CD4-positive, alpha-beta T cell treated with Interleukin-6 at 100 ng/mL for 8 hours (primary cell): ENCODE data around the gene PRKAR1A.
"Not testable (repeated sequence)": the region's sequence is repeated elsewhere in the genome, so short reads cannot be mapped to it uniquely, and the experiment has no call there.

ENCODE experiments used
- DNase-seq: peaks from one replicate; pipeline ENCODE4 v3.0.0-alpha.2; 2020; ENCODE audit warnings: mixed read lengths, low spot score

PRKAR1A gene

DNA sequence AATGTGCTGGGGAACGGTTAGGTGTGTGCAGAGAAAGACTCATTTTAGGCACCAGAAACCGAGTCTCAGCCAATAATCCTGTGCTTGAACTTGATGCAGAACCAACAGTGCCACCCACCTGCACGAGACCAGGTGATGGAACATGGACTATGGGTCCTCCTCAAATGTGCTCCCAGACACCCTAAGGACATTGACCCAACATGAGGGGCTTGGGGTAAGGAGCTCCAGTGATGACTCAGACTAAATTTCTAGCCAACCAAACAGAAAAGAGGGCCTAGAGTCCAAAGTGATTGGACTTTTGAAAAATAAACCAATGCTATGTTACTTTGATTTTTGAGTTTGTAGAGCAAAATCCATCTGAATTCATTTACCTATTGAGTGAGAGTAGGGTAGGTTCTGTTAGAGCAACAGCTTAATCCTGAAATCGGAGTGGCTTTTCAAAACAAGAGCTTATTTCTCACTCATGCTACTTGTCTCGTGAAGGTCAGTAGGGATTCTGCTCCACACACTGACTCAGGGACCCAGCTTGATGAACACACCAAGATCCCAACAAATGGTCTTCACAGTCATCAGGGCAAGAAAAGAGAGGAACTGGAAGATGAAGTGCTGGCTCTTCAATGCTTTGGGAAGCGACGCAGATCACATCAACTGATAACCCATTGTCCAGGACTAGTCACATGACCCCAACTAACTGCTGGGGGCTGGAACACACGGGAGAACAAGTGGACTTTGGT lies 67.1 kb downstream of the PRKAR1A start:
- no peak for DNase-seq

GRCh38 chr17:68580236-68580770 lies 68.1 kb downstream of the PRKAR1A start:
- DNase-seq: no peak

DNA sequence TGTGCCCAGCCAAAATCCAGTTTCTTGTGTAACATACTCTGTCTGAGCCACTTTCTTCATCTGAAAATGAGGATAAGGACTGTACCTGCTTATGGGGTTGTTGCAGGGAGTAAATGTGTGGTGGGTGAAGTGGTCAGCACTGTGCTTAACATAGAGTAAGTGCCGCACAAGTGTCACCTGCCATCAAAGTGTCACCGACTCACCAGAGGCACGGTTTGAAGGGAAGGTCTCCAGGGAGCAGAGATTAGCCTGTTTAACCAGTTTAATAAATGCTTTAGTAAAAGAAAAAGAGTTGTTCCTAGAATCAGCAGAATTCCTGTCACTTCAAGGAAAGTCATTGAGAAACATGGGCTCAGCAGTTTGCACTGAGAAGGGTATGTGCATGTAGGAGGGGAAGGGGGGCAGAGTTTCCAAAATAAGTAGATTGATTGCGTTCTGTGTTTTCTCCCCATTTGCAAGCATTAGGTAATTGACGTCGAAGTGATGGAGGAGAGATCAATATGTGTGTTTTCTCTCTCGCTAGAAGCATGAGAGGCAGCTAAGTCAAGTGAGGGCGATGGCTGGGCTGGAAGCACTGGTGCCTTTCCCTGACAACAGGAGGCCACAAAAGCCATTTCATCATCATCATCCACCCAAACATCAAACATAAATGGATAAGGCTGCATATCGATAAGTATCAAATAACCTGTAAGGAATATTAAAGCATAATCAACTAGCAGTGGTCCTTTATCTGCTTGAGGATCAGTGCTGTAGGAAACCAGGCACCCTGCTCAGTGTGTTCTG lies 69.8 kb downstream of the PRKAR1A start:
- no peak for DNase-seq

DNA sequence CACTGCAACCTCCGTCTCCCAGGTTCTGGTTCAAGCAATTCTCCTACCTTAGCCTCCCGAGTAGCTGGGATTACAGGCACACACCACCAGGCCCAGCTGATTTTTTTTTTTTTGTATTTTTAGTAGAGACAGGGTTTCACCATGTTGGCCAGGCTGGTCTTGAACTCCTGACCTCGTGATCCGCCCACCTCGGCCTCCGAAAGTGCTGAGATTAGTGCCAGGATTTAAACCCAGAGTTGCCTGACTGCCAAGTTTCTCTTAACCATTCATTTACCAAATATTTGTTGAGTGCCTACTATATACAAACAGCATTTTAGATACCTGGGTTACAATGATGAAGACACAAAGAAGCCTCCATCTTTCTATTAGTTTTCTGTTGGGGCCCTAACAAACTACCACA lies 70.6 kb downstream of the PRKAR1A start:
- DNase-seq: not testable (repeated sequence)

DNA sequence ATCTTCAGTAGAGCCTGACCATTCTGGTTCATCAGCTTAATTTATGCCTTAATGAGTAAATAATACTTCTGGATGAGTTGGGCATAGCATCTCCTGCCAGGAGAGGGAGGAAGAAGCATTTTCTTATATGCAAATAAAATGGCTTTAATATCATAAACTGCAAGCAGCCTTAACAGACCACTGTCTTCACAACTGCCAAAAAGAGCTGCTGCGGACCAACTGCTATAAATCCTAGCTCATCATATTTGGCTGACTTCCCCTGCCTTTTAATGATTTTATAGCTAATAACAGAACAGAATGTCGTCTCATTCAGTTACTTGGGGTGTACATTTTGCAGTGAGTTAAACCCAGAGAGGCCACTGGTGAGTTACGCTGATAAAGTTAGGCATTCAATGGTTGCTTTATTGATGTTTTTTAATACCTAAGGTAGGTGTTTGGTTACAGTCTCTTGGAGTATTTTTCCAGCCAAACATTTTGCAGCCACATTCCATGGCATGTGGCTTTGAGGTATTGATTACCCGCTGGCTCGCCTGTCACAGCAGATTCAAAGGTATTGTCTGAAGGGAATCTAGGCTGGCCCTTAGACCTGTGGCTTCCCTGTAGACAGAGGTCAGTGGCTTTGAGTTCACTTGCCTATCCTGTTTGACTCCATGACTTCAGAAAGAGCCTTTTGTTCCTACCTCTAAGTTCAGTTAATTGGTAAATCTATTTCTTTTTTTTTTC lies 72.5 kb downstream of the PRKAR1A start:
- no peak for DNase-seq

DNA sequence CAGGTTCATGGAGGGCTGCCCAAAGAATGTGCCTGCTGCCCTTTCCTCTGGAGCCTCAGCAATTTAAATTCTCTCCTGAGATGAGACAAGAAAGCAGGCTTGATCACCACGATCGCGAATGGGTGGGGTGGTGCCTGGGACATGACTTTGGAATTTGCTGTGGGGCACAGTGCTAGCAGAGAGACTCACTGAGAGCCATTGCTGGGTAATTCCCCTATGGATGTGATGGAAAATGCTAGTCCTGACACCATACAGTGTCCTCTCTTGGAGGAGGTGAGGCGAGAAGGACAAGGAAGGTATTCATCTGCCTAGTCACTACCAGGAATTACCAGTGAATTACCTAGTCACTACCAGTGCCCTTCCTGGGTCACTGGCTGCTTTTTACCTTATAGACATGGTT lies 73.4 kb downstream of the PRKAR1A start:
- DNase-seq: no peak

GRCh38 chr17:68587026-68587425 lies 74.8 kb downstream of the PRKAR1A start:
- DNase-seq: no peak

GRCh38 chr17:68587847-68588246 lies 75.6 kb downstream of the PRKAR1A start:
- no peak for DNase-seq

- no peak for DNase-seq
Observed at GRCh38 chr17:68588362-68588761, 76.1 kb downstream of the PRKAR1A start.

DNA sequence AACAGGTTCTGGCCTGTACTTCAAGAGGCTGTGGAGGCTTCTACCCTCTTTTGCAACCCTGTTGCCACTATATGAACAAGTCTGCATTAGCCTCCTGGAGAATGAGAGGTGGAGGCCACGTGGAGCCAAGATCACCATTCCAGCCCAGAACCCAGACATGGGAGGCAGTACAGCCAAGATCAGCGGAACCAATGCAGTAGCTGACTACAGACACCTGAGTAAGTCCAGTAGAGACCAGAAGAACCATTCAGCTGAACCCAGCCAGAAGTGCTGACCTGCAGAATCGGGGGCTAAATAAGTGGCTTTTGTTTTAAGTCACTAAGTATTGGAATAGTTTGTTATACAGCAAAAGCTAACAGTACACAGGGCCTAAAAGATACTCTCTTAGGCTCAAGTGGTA lies 76.9 kb downstream of the PRKAR1A start:
- DNase-seq: no peak

DNA sequence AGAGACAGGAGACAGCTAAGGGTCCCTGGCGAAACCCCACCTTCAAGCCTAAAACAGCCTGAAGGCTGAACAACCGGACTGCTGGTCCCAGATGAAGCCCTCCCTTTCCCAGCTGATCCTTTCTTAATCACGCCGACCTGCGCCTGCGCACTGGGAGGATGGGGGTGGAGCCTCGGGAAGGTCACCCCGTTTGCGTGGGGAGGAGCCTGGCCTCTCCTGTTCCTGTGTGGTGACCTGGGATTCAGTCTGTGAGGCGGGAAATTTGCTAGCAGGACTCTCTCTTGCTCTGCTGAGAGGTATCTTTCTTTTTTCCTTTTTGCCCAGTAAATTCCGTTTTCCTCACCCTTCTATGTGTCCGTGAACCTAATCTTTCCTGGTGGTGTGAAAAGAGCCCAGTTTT lies 79.4 kb downstream of the PRKAR1A start:
- no peak for DNase-seq

- no peak for DNase-seq
Observed at GRCh38 chr17:68592009-68592408, 79.8 kb downstream of the PRKAR1A start.

DNA sequence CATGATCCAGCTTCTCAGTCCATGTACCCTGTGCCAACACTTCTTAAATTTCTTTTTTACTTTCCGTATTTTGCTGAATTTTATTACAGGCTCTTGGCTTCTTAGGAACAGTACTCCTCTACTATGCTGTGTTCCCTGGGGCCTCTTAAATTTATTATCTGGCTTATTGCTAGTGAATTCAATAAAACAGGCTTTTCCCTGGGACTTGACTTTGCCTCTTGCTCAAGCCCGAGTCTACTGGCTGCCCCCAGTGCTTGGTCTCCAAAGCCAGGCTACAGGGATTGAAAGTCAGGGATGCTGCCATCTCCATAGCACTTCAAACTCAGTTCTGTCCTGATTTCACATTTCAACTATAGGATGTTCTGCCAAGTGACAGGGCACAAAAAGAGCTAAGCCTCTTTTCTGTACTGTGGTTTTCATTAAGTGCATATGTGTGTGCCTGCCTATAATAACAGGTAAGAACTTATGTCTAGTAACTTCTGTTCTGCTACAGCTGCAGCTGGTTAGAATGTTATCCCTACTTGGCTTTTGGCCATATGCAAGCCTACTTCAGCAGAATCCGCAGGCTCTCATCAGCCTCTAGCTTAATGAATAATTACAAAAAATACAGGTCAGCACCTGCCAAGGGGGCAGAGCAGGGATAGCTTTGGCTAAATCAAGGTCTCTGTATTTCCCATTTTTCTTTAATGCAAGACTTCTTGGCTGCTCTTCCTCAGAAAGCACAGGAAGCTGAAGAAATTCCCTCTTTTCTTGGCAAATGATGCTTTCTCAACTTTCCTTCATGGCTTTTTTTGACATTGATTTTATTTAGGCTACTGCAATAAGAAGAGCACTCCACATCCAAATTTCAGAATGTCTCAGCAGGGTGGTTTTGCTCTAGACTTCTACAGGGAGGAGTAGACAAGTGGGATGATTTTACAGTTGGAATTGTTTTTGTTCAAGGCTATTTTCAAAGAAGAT lies 80.7 kb downstream of the PRKAR1A start:
- DNase-seq: no peak

DNA sequence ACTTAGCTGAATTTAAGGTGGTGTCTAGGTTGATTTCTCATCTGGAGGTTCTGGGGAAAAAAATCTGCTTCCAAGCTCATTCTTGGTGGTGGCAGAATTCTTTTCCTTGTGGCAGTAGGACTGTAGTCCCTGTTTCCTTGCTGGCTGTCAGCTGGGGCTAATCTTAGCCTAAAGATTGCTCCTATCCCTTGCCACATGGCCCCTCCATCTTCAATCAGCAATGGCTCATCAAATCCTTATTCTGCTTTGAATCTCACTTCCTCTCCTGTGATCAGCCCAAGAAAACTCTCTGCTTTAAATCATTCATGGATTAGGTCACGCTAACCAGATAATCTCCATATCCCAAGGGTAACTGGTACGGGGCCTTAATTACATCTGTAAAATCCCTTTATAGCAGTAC lies 82.3 kb downstream of the PRKAR1A start:
- no peak for DNase-seq

DNA sequence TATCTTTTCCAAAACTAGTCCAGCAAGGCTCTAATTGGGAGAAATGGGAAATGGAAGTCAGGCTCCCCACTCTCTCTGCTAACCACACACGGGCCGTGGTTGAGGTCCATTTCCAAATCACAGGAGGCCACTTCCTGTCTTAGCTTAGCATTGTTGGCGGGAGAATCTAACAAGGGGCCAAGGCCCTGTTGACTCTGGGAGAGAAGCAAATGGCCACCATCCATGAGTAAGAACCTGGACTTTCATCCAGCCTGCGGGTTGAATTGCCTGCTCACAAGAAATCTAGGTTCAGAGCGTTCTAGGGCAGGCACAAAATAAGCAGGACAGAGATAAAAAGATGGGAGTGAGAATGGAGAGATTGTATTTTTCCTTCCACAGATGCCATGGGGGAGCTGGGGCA lies 83.3 kb downstream of the PRKAR1A start:
- DNase-seq: no peak

GRCh38 chr17:68595986-68596385 lies 83.8 kb downstream of the PRKAR1A start:
- no peak for DNase-seq

DNA sequence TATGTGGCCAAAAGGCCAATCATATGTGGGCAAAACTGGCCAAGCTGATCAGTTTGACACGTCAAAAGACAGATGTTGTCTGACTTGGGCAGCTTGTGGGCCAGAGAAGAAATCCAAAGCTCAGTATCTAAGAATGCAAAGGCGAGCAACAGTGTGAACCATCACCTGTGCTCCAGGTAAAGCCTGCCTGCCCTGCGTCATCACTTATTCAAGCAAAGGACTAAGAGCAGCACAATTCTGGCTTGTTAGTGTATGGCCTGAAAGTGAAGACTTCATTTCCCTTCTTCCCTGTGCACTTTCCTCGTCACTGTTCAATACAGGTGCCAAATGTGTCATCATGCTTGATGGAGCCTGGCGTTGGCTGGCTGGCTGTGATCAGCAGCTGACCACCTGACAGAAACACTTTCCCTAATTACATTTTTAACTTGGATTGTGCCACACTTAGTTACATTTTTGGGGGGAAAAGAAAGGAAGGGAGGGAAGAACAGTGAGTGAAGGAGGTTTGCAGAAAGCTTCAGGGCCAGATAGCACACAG lies 84.2 kb downstream of the PRKAR1A start:
- DNase-seq: no peak

DNA sequence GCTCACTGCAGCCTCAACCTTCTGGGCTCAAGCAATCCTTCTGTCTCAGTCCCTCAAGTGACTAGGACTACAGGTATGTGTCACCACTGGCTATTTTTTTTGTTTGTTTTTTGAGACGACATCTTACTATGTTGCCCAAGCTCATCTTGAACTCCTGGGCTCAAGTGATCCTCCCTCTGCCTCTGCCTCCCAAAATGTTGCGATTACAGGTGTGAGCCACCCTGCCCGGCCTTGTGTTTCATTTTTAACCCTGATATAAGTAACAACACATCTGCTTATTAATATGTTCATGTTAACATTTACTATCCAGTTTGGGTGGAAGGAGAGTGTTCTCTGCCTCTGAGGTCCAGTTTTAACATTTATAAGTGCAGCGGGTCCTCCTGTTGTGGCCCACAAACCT lies 85.8 kb downstream of the PRKAR1A start:
- no peak for DNase-seq

DNA sequence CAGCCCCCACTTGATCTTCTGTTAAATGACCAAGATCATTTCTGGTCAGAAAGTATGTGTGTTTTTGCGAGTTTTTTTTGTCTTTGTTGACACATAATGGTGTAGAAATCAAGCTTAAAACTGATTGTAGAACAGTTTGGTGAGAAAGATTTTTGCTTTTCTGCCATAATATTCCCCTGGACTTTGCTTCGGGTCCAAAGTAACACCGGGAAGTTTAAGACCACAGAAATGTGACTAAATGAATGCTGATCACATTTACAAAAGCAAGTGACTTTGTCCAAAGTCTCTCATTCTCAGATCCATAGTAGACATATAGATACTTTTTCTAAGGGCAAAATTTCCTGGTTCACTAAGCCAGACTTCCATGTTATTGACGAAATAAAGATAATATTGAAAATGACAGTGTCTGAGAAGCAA lies 86.3 kb downstream of the PRKAR1A start:
- DNase-seq: no peak

GRCh38 chr17:68599091-68599490 lies 86.9 kb downstream of the PRKAR1A start:
- DNase-seq: no peak

GRCh38 chr17:68599552-68600066 lies 87.4 kb downstream of the PRKAR1A start:
- DNase-seq: no peak
